ENCODE results near the gene NFIA.

Gene NFIA

GRCh38 chr1:61152469-61153105 is 70.2 kb downstream of the NFIA start:
- Histone ChIP-seq H3K4me2 (ENCODE audit: low read length) (no peak overlapping the region), H3K79me2 (peaks cover 16% of the 10 kb centered on the region), H3K36me3 (ENCODE audit: control insufficient read depth, insufficient read depth, low read length) (no peaks in the 10 kb centered on the region), H3K27me3 (ENCODE audit: control insufficient read depth, insufficient read depth, low read length) (no peaks in the 10 kb centered on the region), H3K4me1 (no peaks in the 10 kb centered on the region), H3K4me3 (ENCODE audit: low read depth, low read length) (no peak overlapping the region), H3K9me3 (ENCODE audit: control insufficient read depth, low read length) (no peaks in the 10 kb centered on the region), H3K9ac (no peak overlapping the region), H3K27ac (no peak overlapping the region), H2AFZ (no peak overlapping the region)
- no peak for TF ChIP-seq CTCF (IDR thresholded peaks at IDR 0.05)

- Histone ChIP-seq H3K9me3 (ENCODE audit: control insufficient read depth, low read length) (no peaks in the 10 kb centered on the region), H3K27me3 (ENCODE audit: control insufficient read depth, insufficient read depth, low read length) (no peaks in the 10 kb centered on the region), H3K4me2 (ENCODE audit: low read length) (no peak overlapping the region), H3K36me3 (ENCODE audit: control insufficient read depth, insufficient read depth, low read length) (no peaks in the 10 kb centered on the region), H3K4me1 (no peaks in the 10 kb centered on the region), H3K4me3 (ENCODE audit: low read depth, low read length) (no peak overlapping the region), H3K79me2 (peaks cover 5% of the 10 kb centered on the region), H2AFZ (no peak overlapping the region), H3K9ac (no peak overlapping the region), H3K27ac (no peak overlapping the region)
- TF ChIP-seq CTCF (IDR thresholded peaks at IDR 0.05), result no peak
Observed at GRCh38 chr1:61156576-61157467, 74.5 kb downstream of the NFIA start.

- no peak overlapping the region for H3K4me2 ChIP-seq (ENCODE audit: low read length)
- H3K9me3 ChIP-seq (ENCODE audit: control insufficient read depth, low read length), result no peaks in the 10 kb centered on the region
- H3K9ac ChIP-seq, result no peak overlapping the region
- no peak overlapping the region for H3K27ac ChIP-seq
- no peak overlapping the region for H2AFZ ChIP-seq
- H3K4me1 ChIP-seq, result no peaks in the 10 kb centered on the region
- H3K79me2 ChIP-seq, result peaks cover 9% of the 10 kb centered on the region
- no peaks in the 10 kb centered on the region for H3K27me3 ChIP-seq (ENCODE audit: control insufficient read depth, insufficient read depth, low read length)
- TF ChIP-seq CTCF (IDR thresholded peaks at IDR 0.05), result no peak
- no peak overlapping the region for H3K4me3 ChIP-seq (ENCODE audit: low read depth, low read length)
- H3K36me3 ChIP-seq (ENCODE audit: control insufficient read depth, insufficient read depth, low read length), result no peaks in the 10 kb centered on the region
Observed at GRCh38 chr1:61157468-61157987, 75.2 kb downstream of the NFIA start.

- no peak for TF ChIP-seq CTCF (IDR thresholded peaks at IDR 0.05)
- Histone ChIP-seq H3K9ac (no peak overlapping the region), H3K4me1 (no peaks in the 10 kb centered on the region), H3K36me3 (ENCODE audit: control insufficient read depth, insufficient read depth, low read length) (no peaks in the 10 kb centered on the region), H2AFZ (no peak overlapping the region), H3K27ac (no peak overlapping the region), H3K4me2 (ENCODE audit: low read length) (no peak overlapping the region), H3K9me3 (ENCODE audit: control insufficient read depth, low read length) (no peaks in the 10 kb centered on the region), H3K79me2 (peaks cover 9% of the 10 kb centered on the region), H3K4me3 (ENCODE audit: low read depth, low read length) (no peak overlapping the region), H3K27me3 (ENCODE audit: control insufficient read depth, insufficient read depth, low read length) (no peaks in the 10 kb centered on the region)
Observed at GRCh38 chr1:61158591-61158990, 76.2 kb downstream of the NFIA start.

Measured in parathyroid adenoma (tissue), 2 donors.